ENCODE results near the gene FIZ1.

The FIZ1 gene

GRCh38 chr19:55550321-55550650 lies 49.0 kb downstream of the FIZ1 start:
- H3K36me3 Mint-ChIP-seq (ENCODE audit: low read depth): no peaks in the 10 kb centered on the region
- H3K9me3 Mint-ChIP-seq: no peaks in the 10 kb centered on the region
- peak overlapping the region in 2 of 3 experiments; percentile 17 to 75 for H3K27ac Mint-ChIP-seq
- H3K4me3 Mint-ChIP-seq: peak overlapping the region in 2 of 3 experiments; percentile 55 to 56
- TF ChIP-seq CTCF (IDR thresholded peaks at IDR 0.05; ENCODE audit: unreplicated experiment in 3 of 3): no peak
- H3K27me3 Mint-ChIP-seq (ENCODE audit: low read depth): peaks cover 44% of the 10 kb centered on the region
- peaks cover 37% of the 10 kb centered on the region for H3K4me1 Mint-ChIP-seq

- TF ChIP-seq CTCF (IDR thresholded peaks at IDR 0.05; ENCODE audit: unreplicated experiment in 3 of 3): no peak
- Mint-ChIP-seq H3K4me3 (peak overlapping the region in 2 of 3 experiments; percentile 55 to 56), H3K27me3 (ENCODE audit: low read depth) (peaks cover 41% of the 10 kb centered on the region), H3K27ac (peak overlapping the region in 2 of 3 experiments; percentile 17 to 75), H3K36me3 (ENCODE audit: low read depth) (no peaks in the 10 kb centered on the region), H3K4me1 (peaks cover 40% of the 10 kb centered on the region), H3K9me3 (no peaks in the 10 kb centered on the region)
Measured at GRCh38 chr19:55549500-55550320, 49.6 kb downstream of the FIZ1 start.

- Mint-ChIP-seq H3K9me3 (peaks cover 3% of the 10 kb centered on the region), H3K27me3 (ENCODE audit: low read depth) (peaks cover 28% of the 10 kb centered on the region), H3K4me1 (peaks cover 31% of the 10 kb centered on the region), H3K4me3 (no peak overlapping the region), H3K36me3 (ENCODE audit: low read depth) (no peaks in the 10 kb centered on the region), H3K27ac (peak overlapping the region; percentile 25 to 54 (median 33))
- TF ChIP-seq CTCF (IDR thresholded peaks at IDR 0.05; ENCODE audit: unreplicated experiment in 3 of 3): no peak
Measured at GRCh38 chr19:55546822-55547614, 52.3 kb downstream of the FIZ1 start.

- Mint-ChIP-seq H3K27ac (peak overlapping the region in 1 of 3 experiments; percentile 7), H3K4me3 (no peak overlapping the region), H3K9me3 (peaks cover 7% of the 10 kb centered on the region), H3K4me1 (peaks cover 37% of the 10 kb centered on the region), H3K27me3 (ENCODE audit: low read depth) (peaks cover 28% of the 10 kb centered on the region), H3K36me3 (ENCODE audit: low read depth) (no peaks in the 10 kb centered on the region)
- no peak for TF ChIP-seq CTCF (IDR thresholded peaks at IDR 0.05; ENCODE audit: unreplicated experiment in 3 of 3)
Measured at GRCh38 chr19:55546011-55546410, 53.3 kb downstream of the FIZ1 start.

- peaks cover 28% of the 10 kb centered on the region for H3K27me3 Mint-ChIP-seq (ENCODE audit: low read depth)
- no peaks in the 10 kb centered on the region for H3K36me3 Mint-ChIP-seq (ENCODE audit: low read depth)
- peaks cover 7% of the 10 kb centered on the region for H3K9me3 Mint-ChIP-seq
- peaks cover 37% of the 10 kb centered on the region for H3K4me1 Mint-ChIP-seq
- H3K4me3 Mint-ChIP-seq: peak within 1 kb of the TSS in 1 of 3 experiments; percentile 5
- no peak for TF ChIP-seq CTCF (IDR thresholded peaks at IDR 0.05; ENCODE audit: unreplicated experiment in 3 of 3)
- peak within 1 kb of the TSS in 2 of 3 experiments; percentile 7 to 32 for H3K27ac Mint-ChIP-seq
Measured at GRCh38 chr19:55545443-55545842, 53.9 kb downstream of the FIZ1 start, which contains the start of gene SBK3. Gene SBK3 (minus strand): TSS chr19:55545543. CDS start chr19:55545543, 0 bp downstream.
